HK-2 (cell line): ENCODE results near the gene LIN54.
A peak's percentile ranks its signal among the peaks of the same experiment; 100 is the strongest.

Source experiments
- DNase-seq: peaks from one replicate; pipeline ENCODE4 v3.0.0-alpha.2; 2018; ENCODE audit not compliant: unreplicated experiment

LIN54 gene

GRCh38 chr4:82891707-82892466, 118.7 kb downstream of the LIN54 start:
- no peak for DNase-seq

GRCh38 chr4:82890901-82891706, 119.5 kb downstream of the LIN54 start, which contains the start of gene SEC31A:
SEC31A (minus strand) TSS chr4:82891153; CDS start chr4:82881936, 9,217 bp downstream.
- peak; percentile 98 for DNase-seq

GRCh38 chr4:82890528-82890900, 120.1 kb downstream of the LIN54 start:
- no peak for DNase-seq

GRCh38 chr4:82889287-82889686, 121.3 kb downstream of the LIN54 start:
- no peak for DNase-seq

- DNase-seq, result no peak
These were observed 124.3 kb downstream of the LIN54 start for GRCh38 chr4:82886147-82886942.

- DNase-seq, result no peak
These were observed 125.2 kb downstream of the LIN54 start for GRCh38 chr4:82885410-82885809.
